ENCODE data around the gene MLLT10. TPM values are rescaled to one million over a fixed set of nuclear protein-coding genes. Genes with fewer than 3 reads are reported as not detected.
A peak's percentile ranks its signal among the peaks of the same experiment; 100 is the strongest.

MLLT10 gene
- total RNA-seq, 1 donor from 2014 or later: 50.6 TPM

DNA sequence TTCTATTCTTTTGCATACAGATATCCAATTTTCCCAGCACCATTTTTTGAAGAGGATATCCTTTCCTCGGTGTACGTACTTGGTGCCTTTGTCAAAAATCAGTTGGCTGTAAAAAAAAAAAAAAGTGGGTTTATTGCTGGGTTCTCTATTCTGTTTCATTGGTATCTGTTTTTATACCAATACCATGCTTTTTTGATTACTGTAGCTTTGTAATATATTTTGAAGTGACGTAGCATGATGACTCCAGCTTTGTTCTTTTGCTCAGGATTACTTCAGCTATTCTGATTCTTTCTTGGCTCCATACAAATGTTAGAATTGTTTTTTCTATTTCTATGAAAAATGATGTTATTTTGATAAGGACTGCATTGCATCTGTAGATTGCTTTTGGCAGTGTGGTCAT, 165.5 kb downstream of the MLLT10 start:
- Mint-ChIP-seq H3K4me1 (ENCODE audit: unreplicated experiment) (peaks cover 13% of the 10 kb centered on the region), H3K27me3 (ENCODE audit: unreplicated experiment) (peaks cover 3% of the 10 kb centered on the region), H3K4me3 (ENCODE audit: unreplicated experiment) (peak overlapping the region; percentile 15), H3K27ac (ENCODE audit: unreplicated experiment) (no peak overlapping the region), H3K36me3 (ENCODE audit: low read depth, unreplicated experiment) (peaks cover 35% of the 10 kb centered on the region), H3K9me3 (ENCODE audit: unreplicated experiment) (peaks cover 4% of the 10 kb centered on the region)
- no peak for DNase-seq (ENCODE audit: low spot score)
- TF ChIP-seq, protein P1, sequence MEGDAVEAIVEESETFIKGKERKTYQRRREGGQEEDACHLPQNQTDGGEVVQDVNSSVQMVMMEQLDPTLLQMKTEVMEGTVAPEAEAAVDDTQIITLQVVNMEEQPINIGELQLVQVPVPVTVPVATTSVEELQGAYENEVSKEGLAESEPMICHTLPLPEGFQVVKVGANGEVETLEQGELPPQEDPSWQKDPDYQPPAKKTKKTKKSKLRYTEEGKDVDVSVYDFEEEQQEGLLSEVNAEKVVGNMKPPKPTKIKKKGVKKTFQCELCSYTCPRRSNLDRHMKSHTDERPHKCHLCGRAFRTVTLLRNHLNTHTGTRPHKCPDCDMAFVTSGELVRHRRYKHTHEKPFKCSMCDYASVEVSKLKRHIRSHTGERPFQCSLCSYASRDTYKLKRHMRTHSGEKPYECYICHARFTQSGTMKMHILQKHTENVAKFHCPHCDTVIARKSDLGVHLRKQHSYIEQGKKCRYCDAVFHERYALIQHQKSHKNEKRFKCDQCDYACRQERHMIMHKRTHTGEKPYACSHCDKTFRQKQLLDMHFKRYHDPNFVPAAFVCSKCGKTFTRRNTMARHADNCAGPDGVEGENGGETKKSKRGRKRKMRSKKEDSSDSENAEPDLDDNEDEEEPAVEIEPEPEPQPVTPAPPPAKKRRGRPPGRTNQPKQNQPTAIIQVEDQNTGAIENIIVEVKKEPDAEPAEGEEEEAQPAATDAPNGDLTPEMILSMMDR (IDR thresholded peaks at IDR 0.05; ENCODE audit: unreplicated experiment): no peak

DNA sequence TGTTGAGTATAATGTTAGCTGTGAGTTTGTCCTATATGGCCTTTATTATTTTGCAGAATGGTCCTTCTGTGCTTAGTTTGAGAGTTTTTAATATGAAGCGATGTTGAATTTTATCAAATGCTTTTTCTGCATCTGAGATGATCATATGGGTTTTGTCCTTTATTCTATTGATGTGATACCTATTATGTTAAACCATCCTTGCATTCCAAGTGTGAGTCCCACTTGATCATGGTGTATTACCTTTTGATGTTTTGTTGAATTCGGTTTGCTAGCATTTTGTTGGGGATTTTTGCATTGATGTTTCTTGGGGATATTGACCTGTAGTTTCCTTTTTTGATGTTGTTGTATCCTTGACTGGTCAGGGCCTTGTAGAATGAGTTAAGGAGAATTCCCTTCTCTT, 166.4 kb downstream of the MLLT10 start:
- no peak overlapping the region for H3K4me3 Mint-ChIP-seq (ENCODE audit: unreplicated experiment)
- DNase-seq (ENCODE audit: low spot score): no peak
- no peak overlapping the region for H3K27ac Mint-ChIP-seq (ENCODE audit: unreplicated experiment)
- TF ChIP-seq, protein P1 (IDR thresholded peaks at IDR 0.05; ENCODE audit: unreplicated experiment): no peak
- peaks cover 18% of the 10 kb centered on the region for H3K4me1 Mint-ChIP-seq (ENCODE audit: unreplicated experiment)
- peaks cover 4% of the 10 kb centered on the region for H3K9me3 Mint-ChIP-seq (ENCODE audit: unreplicated experiment)
- H3K27me3 Mint-ChIP-seq (ENCODE audit: unreplicated experiment): peaks cover 5% of the 10 kb centered on the region
- H3K36me3 Mint-ChIP-seq (ENCODE audit: low read depth, unreplicated experiment): peaks cover 38% of the 10 kb centered on the region

DNA sequence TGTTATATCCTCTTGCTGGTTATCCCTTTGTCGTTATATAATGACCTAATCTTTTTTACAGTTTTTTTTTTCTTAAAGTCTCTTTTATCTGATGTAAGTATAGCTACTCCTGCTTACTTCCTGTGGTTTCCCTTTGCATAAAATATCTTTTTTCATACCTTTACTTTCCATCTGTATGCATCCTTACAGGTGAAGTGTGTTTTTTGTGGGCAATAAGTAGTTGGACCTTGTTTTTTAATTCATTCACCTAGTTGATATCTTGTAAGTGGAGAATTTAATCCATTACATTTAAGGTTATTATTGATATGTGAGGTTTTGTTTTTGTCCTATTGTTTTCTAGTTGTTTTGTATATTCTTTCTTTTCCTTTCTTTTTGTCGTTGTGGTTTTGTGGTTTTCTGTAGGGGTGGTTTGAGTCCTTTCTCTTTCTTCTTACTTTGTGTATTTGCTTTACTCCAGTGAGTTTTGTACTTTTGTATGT, 168.6 kb downstream of the MLLT10 start:
- TF ChIP-seq, protein P1 (IDR thresholded peaks at IDR 0.05; ENCODE audit: unreplicated experiment): no peak
- DNase-seq (ENCODE audit: low spot score): no peak
- Mint-ChIP-seq H3K27ac (ENCODE audit: unreplicated experiment) (peak overlapping the region; percentile 67), H3K27me3 (ENCODE audit: unreplicated experiment) (peaks cover 9% of the 10 kb centered on the region), H3K9me3 (ENCODE audit: unreplicated experiment) (peaks cover 4% of the 10 kb centered on the region), H3K4me3 (ENCODE audit: unreplicated experiment) (no peak overlapping the region), H3K4me1 (ENCODE audit: unreplicated experiment) (peaks cover 35% of the 10 kb centered on the region), H3K36me3 (ENCODE audit: low read depth, unreplicated experiment) (peaks cover 46% of the 10 kb centered on the region)

DNA sequence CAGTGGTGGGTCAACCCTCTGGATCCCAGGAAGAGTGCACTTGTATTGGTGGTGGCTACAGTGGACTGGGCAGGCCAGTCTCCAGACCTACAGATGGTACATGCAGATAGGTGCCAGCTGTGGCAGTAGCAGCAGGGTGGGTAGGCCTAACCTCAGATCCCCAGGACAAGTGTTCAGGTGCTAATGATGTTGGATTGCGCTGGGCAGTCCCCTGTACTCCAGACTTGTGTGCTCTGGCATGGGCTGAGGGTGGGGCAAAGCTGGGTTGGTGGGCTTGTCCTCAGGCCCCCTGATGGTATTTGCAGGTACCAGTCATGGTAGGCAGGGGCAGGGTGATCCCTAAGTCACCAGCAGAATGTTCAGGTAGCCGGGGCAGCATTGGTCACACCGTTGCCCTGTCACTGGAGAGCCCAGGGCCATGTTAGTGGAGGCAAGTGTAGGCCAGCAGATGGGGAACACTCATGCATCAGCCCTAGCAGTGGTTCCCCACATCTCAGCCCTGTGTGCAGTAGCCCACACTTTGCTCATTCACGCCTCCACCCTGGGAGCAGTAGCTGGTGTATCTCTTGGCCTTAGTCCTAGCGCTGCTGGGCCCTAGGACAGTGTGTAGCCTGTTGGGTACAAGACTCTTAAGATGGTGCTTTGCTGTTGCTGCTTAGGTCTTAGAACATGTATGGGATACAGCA, 171.3 kb downstream of the MLLT10 start:
- DNase-seq (ENCODE audit: low spot score): no peak
- H3K9me3 Mint-ChIP-seq (ENCODE audit: unreplicated experiment): peaks cover 4% of the 10 kb centered on the region
- peaks cover 48% of the 10 kb centered on the region for H3K4me1 Mint-ChIP-seq (ENCODE audit: unreplicated experiment)
- H3K4me3 Mint-ChIP-seq (ENCODE audit: unreplicated experiment): no peak overlapping the region
- H3K36me3 Mint-ChIP-seq (ENCODE audit: low read depth, unreplicated experiment): peaks cover 26% of the 10 kb centered on the region
- TF ChIP-seq, protein P1 (IDR thresholded peaks at IDR 0.05; ENCODE audit: unreplicated experiment): no peak
- no peak overlapping the region for H3K27ac Mint-ChIP-seq (ENCODE audit: unreplicated experiment)
- peaks cover 9% of the 10 kb centered on the region for H3K27me3 Mint-ChIP-seq (ENCODE audit: unreplicated experiment)

DNA sequence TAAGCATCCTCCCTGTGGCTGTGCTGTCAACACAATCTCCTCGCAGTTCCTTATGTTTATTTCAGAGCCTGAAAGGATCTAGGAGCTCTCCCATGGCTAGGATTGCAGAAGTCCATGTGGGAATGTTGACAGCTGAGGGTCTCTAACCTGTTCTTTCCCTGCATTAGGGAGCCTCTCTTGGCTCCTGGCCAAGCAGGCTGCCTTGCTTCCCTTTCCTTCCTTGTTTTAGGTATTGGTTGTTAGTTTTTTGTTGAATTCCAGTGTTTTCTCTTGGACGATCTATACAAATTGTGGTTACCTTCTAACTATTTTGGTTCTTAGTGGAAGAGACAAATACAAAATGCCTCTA, 171.8 kb downstream of the MLLT10 start:
- Mint-ChIP-seq H3K27ac (ENCODE audit: unreplicated experiment) (peak overlapping the region; percentile 22), H3K27me3 (ENCODE audit: unreplicated experiment) (peaks cover 8% of the 10 kb centered on the region), H3K4me1 (ENCODE audit: unreplicated experiment) (peaks cover 48% of the 10 kb centered on the region), H3K9me3 (ENCODE audit: unreplicated experiment) (peaks cover 4% of the 10 kb centered on the region), H3K36me3 (ENCODE audit: low read depth, unreplicated experiment) (peaks cover 25% of the 10 kb centered on the region), H3K4me3 (ENCODE audit: unreplicated experiment) (peak overlapping the region; percentile 49)
- no peak for DNase-seq (ENCODE audit: low spot score)
- TF ChIP-seq, protein P1 (IDR thresholded peaks at IDR 0.05; ENCODE audit: unreplicated experiment): no peak
